CD4-positive, CD25-positive, alpha-beta regulatory T cell (primary cell): ENCODE data around the gene ACACA. TPM values are rescaled to one million over a fixed set of nuclear protein-coding genes. Genes with fewer than 3 reads are reported as not detected.

Experiments used
- ATAC-seq, 2 donors: fragments of 150-1000 bp; cut with Tn5 transposase; one replicate each; pipeline ENCODE4 v1.10.0; 2021; ENCODE audit warnings: low read depth in 2 of 2, moderate number of reproducible peaks in 2 of 2, moderate library complexity in 1 of 2
- DNase-seq, 3 donors: peaks; one replicate each; pipeline versions ENCODE4 v3.0.0 to v3.0.0-alpha.2; 2012 to 2022; ENCODE audit warnings: mixed read lengths in 1 of 3
- H3K27ac ChIP-seq: one replicate; pipeline ENCODE4 v1.7.0; 2013; ENCODE audit warnings: mild to moderate bottlenecking, low read length; ENCODE audit not compliant: insufficient read depth, poor library complexity, severe bottlenecking
- H3K27me3 ChIP-seq: one replicate; pipeline ENCODE4 v1.7.0; 2013; ENCODE audit warnings: low read length; ENCODE audit not compliant: control insufficient read depth, insufficient read depth
- H3K36me3 ChIP-seq: one replicate; pipeline ENCODE4 v1.7.0; 2013; ENCODE audit warnings: mild to moderate bottlenecking, low read length, moderate library complexity; ENCODE audit not compliant: control insufficient read depth, insufficient read depth
- H3K4me1 ChIP-seq: 2 replicates; pipeline ENCODE4 v1.7.0; 2013; ENCODE audit warnings: mild to moderate bottlenecking, low read length; ENCODE audit not compliant: insufficient read depth, control insufficient read depth, poor library complexity, severe bottlenecking
- H3K4me3 ChIP-seq: one replicate; pipeline ENCODE4 v1.7.0; 2013; ENCODE audit warnings: low read depth, mild to moderate bottlenecking, low read length, moderate library complexity
- H3K9me3 ChIP-seq, 2 experiments: 1 replicate in 1 of 2; 2 replicates in 1 of 2; pipeline ENCODE4 v1.7.0; 2013; ENCODE audit warnings: low read length in 2 of 2, mild to moderate bottlenecking in 1 of 2, moderate library complexity in 1 of 2; ENCODE audit not compliant: control insufficient read depth in 2 of 2
- H3K27ac Mint-ChIP-seq, 3 donors: one replicate each; pipeline ENCODE4 v1.8.0; 2020 to 2022; ENCODE audit warnings: mild to moderate bottlenecking in 3 of 3, mixed read lengths in 3 of 3, moderate library complexity in 2 of 3
- H3K27me3 Mint-ChIP-seq: one replicate; pipeline ENCODE4 v1.8.0; 2022; ENCODE audit warnings: mild to moderate bottlenecking, mixed read lengths
- H3K36me3 Mint-ChIP-seq: one replicate; pipeline ENCODE4 v1.8.0; 2020; ENCODE audit warnings: mixed read lengths
- H3K4me1 Mint-ChIP-seq, 4 donors: one replicate each; pipeline ENCODE4 v1.8.0; 2020 to 2022; ENCODE audit warnings: mixed read lengths in 4 of 4, mild to moderate bottlenecking in 1 of 4
- H3K4me3 Mint-ChIP-seq, 4 donors: one replicate each; pipeline ENCODE4 v1.8.0; 2020 to 2022; ENCODE audit warnings: mild to moderate bottlenecking in 4 of 4, mixed read lengths in 4 of 4, moderate library complexity in 3 of 4
- H3K9me3 Mint-ChIP-seq, 7 donors: one replicate each; pipeline ENCODE4 v1.8.0; 2020 to 2022; ENCODE audit warnings: mixed read lengths in 7 of 7, mild to moderate bottlenecking in 3 of 7, moderate library complexity in 2 of 7
- polyA plus RNA-seq, 4 donors: library from polyadenylated mRNA; unstranded; fragments of 300-500 nt; fragmentation: Illumina TruSeq; gene quantifications; one replicate each; pipeline ENCODE4 v1.2.3, GENCODE V29; 2021
- total RNA-seq: library from RNA; stranded (reverse); gene quantifications from one replicate; pipeline ENCODE4 v1.2.3, GENCODE V29; 2022

ACACA gene
- total and polyA plus RNA-seq, 5 donors from 2014 or later: 7.4 to 42.9 (median 9.6) TPM

DNA sequence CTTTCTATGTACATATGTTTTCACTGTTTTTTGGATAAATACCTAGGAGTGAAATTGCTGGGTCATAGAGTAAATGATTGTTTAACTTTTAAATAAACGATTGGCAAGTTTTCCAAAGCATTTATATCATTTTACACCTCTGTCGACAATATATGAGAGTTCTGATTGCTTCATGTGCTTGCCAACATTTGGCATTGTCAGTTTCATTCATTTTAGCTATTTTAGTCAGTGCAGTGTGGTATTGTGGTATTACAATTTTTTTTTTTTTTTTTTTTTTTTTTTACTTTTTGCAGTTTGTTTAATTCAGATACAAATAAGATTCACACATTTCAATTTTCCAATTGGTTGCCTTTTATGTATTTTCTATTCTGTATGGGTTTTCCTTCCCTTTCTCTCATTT lies 26.0 kb upstream of the ACACA start:
- no peak for ATAC-seq
- no peaks in the 10 kb centered on the region for H3K4me1 ChIP-seq
- H3K36me3 Mint-ChIP-seq: peaks cover 26% of the 10 kb centered on the region

DNA sequence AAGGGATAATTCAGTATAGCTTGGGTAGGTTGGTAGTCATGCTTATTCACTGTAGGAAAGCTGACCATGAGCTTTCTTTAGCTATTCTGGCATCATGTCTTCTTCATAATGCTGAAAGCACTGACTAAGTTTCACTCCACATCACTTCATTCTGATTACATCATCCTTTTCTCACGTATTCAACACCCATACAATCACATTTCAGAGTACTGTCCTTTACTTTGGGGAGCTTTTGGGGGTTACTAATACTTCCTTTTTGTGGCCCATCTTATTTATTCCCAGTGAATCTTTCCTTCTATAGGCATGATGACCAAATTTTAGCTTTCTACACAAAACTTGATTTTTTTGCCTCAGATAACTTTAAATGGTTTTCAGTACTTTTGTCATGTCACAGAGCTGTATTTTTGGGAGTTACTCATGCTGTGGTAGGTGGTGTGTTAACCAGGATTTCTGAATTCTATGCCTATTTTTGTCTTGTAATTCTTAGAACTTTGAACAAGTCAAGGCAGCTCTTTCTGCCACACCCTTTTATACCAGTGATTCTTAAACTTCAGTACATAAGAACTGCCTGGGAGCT lies 23.5 kb upstream of the ACACA start:
- no peaks in the 10 kb centered on the region for H3K9me3 Mint-ChIP-seq
- DNase-seq (peak in 1 of 3 donors; percentile 66), ATAC-seq (no peak)
- Histone ChIP-seq H3K27me3 (no peaks in the 10 kb centered on the region), H3K36me3 (peaks cover 56% of the 10 kb centered on the region), H3K9me3 (no peaks in the 10 kb centered on the region), H3K4me3 (no peak overlapping the region), H3K4me1 (no peaks in the 10 kb centered on the region), H3K27ac (no peak overlapping the region)
- H3K4me3 Mint-ChIP-seq: no peak overlapping the region
- H3K27ac Mint-ChIP-seq: peak overlapping the region; percentile 15 to 50 (median 33)
- peaks cover 9 to 18% (median 15%) of the 10 kb centered on the region in 4 donors for H3K4me1 Mint-ChIP-seq
- peaks cover 34% of the 10 kb centered on the region for H3K36me3 Mint-ChIP-seq
- H3K27me3 Mint-ChIP-seq: no peaks in the 10 kb centered on the region

More for the DNA sequence above, 26.0 kb upstream of the ACACA start:
- no peaks in the 10 kb centered on the region for H3K9me3 Mint-ChIP-seq
- Histone ChIP-seq H3K27ac (no peak overlapping the region), H3K36me3 (peaks cover 41% of the 10 kb centered on the region), H3K27me3 (no peaks in the 10 kb centered on the region), H3K4me3 (no peak overlapping the region), H3K9me3 (no peaks in the 10 kb centered on the region)
- no peaks in the 10 kb centered on the region for H3K27me3 Mint-ChIP-seq
- no peak overlapping the region for H3K27ac Mint-ChIP-seq
- peaks cover 9 to 18% (median 15%) of the 10 kb centered on the region in 4 donors for H3K4me1 Mint-ChIP-seq
- no peak overlapping the region for H3K4me3 Mint-ChIP-seq
- no peak for DNase-seq

DNA sequence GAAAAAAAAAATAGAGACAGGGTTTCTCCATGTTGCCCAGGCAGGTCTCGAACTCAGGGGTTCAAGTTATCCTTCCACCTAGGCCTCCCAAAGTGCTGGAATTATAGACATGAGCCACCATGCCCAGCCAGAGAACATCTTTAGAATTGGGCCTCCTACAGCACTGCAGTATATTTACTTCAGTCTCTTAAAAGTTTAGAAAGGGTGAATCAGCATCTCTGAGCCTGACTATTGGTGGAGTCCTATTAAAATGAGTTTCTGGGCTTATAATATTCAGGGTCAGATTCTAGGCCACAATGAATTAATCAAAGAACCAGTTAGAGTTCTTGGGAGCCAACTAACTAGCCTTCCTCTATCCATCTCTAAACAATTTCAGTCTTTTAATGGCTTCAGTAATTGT lies 22.8 kb upstream of the ACACA start:
- no peak overlapping the region for H3K27ac ChIP-seq
- peaks cover 37% of the 10 kb centered on the region for H3K36me3 Mint-ChIP-seq
- H3K27me3 Mint-ChIP-seq: no peaks in the 10 kb centered on the region
- no peak overlapping the region for H3K27ac Mint-ChIP-seq
- H3K4me3 ChIP-seq: no peak overlapping the region
- no peak overlapping the region for H3K4me3 Mint-ChIP-seq
- H3K9me3 Mint-ChIP-seq: no peaks in the 10 kb centered on the region
- DNase-seq (no peak), ATAC-seq (no peak)
- no peaks in the 10 kb centered on the region for H3K9me3 ChIP-seq
- H3K4me1 ChIP-seq: no peaks in the 10 kb centered on the region
- no peaks in the 10 kb centered on the region for H3K27me3 ChIP-seq
- peaks cover 9 to 18% (median 15%) of the 10 kb centered on the region in 4 donors for H3K4me1 Mint-ChIP-seq
- H3K36me3 ChIP-seq: peaks cover 59% of the 10 kb centered on the region

GRCh38 chr17:37429039-37429438 lies 22.4 kb upstream of the ACACA start:
- DNase-seq (no peak), ATAC-seq (no peak)
- no peak overlapping the region for H3K4me3 ChIP-seq
- no peaks in the 10 kb centered on the region for H3K4me1 ChIP-seq
- Mint-ChIP-seq H3K4me3 (no peak overlapping the region), H3K27me3 (no peaks in the 10 kb centered on the region), H3K4me1 (peaks cover 9 to 18% (median 15%) of the 10 kb centered on the region in 4 donors), H3K9me3 (no peaks in the 10 kb centered on the region), H3K36me3 (peaks cover 33% of the 10 kb centered on the region), H3K27ac (no peak overlapping the region)
- peaks cover 55% of the 10 kb centered on the region for H3K36me3 ChIP-seq
- no peak overlapping the region for H3K27ac ChIP-seq
- H3K9me3 ChIP-seq: no peaks in the 10 kb centered on the region
- no peaks in the 10 kb centered on the region for H3K27me3 ChIP-seq

- ATAC-seq (no peak), DNase-seq (no peak)
- Histone ChIP-seq H3K36me3 (peaks cover 52% of the 10 kb centered on the region), H3K4me1 (no peaks in the 10 kb centered on the region), H3K27ac (no peak overlapping the region), H3K4me3 (no peak overlapping the region), H3K9me3 (no peaks in the 10 kb centered on the region), H3K27me3 (no peaks in the 10 kb centered on the region)
- H3K9me3 Mint-ChIP-seq: no peaks in the 10 kb centered on the region
- H3K4me1 Mint-ChIP-seq: peaks cover 0 to 10% (median 9%) of the 10 kb centered on the region in 4 donors
- H3K27ac Mint-ChIP-seq: peak overlapping the region in 1 of 3 donors; percentile 35
- H3K4me3 Mint-ChIP-seq: no peak overlapping the region
- H3K27me3 Mint-ChIP-seq: no peaks in the 10 kb centered on the region
- peaks cover 22% of the 10 kb centered on the region for H3K36me3 Mint-ChIP-seq
Measured at GRCh38 chr17:37425268-37425667, 18.6 kb upstream of the ACACA start.

DNA sequence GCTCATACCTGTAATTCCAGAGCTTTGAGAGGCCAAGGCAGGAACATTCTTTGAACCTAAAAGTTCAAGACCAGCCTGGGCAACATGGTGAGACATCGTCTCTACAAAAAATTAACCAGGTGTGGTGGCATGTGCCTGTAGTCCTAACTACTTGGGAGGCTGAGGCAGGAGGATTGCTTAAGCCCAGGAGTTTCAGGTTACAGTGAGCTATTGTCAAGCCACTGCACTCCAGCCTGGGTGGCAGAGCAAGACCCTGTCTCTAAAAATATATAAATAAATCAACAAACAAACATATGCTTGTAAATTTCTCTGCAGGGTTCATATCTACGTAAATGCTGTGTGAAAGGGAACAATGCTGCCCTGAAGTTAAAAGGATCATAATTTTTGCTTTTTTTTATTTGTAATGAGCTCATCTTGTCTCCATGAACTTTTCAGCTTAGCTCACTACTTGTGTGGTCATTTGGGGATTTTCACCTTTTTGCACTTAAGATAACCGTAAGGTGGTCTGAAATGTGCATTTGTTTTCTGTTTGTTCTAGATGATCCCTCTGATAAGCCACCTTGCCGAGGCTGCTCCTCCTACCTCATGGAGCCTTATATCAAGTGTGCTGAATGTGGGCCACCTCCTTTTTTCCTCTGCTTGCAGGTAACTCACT lies 16.5 kb upstream of the ACACA start:
- DNase-seq: no peak
- peaks cover 42% of the 10 kb centered on the region for H3K36me3 ChIP-seq
- H3K4me1 ChIP-seq: no peaks in the 10 kb centered on the region
- H3K9me3 ChIP-seq: no peaks in the 10 kb centered on the region
- no peaks in the 10 kb centered on the region for H3K27me3 ChIP-seq
- H3K9me3 Mint-ChIP-seq: no peaks in the 10 kb centered on the region
- H3K36me3 Mint-ChIP-seq: peaks cover 19% of the 10 kb centered on the region
- H3K27me3 Mint-ChIP-seq: no peaks in the 10 kb centered on the region
- no peak overlapping the region for H3K4me3 ChIP-seq
- no peak overlapping the region for H3K27ac ChIP-seq
- peak overlapping the region in 1 of 3 donors; percentile 19 for H3K27ac Mint-ChIP-seq
- no peak overlapping the region for H3K4me3 Mint-ChIP-seq
- H3K4me1 Mint-ChIP-seq: peaks cover 0 to 4% (median 0%) of the 10 kb centered on the region in 4 donors
- no peak for ATAC-seq

DNA sequence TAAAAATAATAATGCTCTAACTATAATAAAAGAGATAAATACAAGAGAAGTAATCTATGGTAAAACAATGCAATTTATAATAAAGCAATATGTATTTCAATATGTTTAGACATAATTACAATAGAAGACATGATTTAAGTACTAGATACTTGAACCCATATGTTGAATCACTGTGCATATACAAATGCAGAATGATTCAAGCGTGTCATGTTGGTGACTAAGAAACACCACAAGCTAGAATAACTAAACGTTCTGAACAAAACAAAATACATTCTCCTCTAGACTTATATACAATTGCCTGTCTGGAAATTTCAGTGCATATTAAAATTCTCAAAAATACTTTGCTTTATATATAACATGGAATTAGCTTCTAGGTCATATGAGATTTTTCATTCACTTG lies 11.2 kb upstream of the ACACA start:
- Mint-ChIP-seq H3K36me3 (peaks cover 23% of the 10 kb centered on the region), H3K27ac (no peak overlapping the region), H3K9me3 (peaks cover 0 to 1% (median 0%) of the 10 kb centered on the region in 7 donors), H3K4me1 (peaks cover 0 to 21% (median 9%) of the 10 kb centered on the region in 4 donors), H3K27me3 (no peaks in the 10 kb centered on the region), H3K4me3 (no peak overlapping the region)
- Histone ChIP-seq H3K9me3 (no peaks in the 10 kb centered on the region), H3K27ac (no peak overlapping the region), H3K4me3 (no peak overlapping the region), H3K36me3 (peaks cover 29% of the 10 kb centered on the region), H3K4me1 (no peaks in the 10 kb centered on the region), H3K27me3 (no peaks in the 10 kb centered on the region)
- ATAC-seq: no peak
- DNase-seq: no peak
